B cell (primary cell): ENCODE data around the gene C19orf33.

Source experiments
- CTCF ChIP-seq: fragments of 200-600 bp; IDR thresholded peaks from one replicate; pipeline ENCODE4 v1.8.0; 2022; ENCODE audit warnings: antibody characterized with exemption, mild to moderate bottlenecking
- EZH2 ChIP-seq: IDR thresholded peaks from 2 replicates; pipeline ENCODE4 v1.6.1; 2012; ENCODE audit warnings: borderline replicate concordance, low read depth, mild to moderate bottlenecking, moderate library complexity, low read length; ENCODE audit not compliant: insufficient read depth, poor library complexity, severe bottlenecking

GRCh38 chr19:38255383-38256014 lies 48.6 kb upstream of the C19orf33 start:
- TF ChIP-seq CTCF (no peak), EZH2 (no peak)
